GM19043 (cell line): ENCODE data around the gene CD72.
A peak's percentile ranks its signal among the peaks of the same experiment; 100 is the strongest.
"Not testable (repeated sequence)": the region's sequence is repeated elsewhere in the genome, so short reads cannot be mapped to it uniquely, and the experiment has no call there.

Experiments used
- ATAC-seq: cut with Tn5 transposase; IDR thresholded peaks from one replicate; pipeline ENCODE4 v1.9.1; 2021; ENCODE audit warnings: low read depth; ENCODE audit not compliant: unreplicated experiment

Gene CD72

GRCh38 chr9:35650341-35651158 is 32.3 kb upstream of the CD72 start, which contains the start of gene SIT1:
Gene SIT1, minus strand, starts transcription at chr9:35650931. Its CDS starts 78 bp downstream, at chr9:35650853.
- ATAC-seq = no peak

- ATAC-seq = no peak
Observed at GRCh38 chr9:35649431-35650340, 31.5 kb upstream of the CD72 start.

DNA sequence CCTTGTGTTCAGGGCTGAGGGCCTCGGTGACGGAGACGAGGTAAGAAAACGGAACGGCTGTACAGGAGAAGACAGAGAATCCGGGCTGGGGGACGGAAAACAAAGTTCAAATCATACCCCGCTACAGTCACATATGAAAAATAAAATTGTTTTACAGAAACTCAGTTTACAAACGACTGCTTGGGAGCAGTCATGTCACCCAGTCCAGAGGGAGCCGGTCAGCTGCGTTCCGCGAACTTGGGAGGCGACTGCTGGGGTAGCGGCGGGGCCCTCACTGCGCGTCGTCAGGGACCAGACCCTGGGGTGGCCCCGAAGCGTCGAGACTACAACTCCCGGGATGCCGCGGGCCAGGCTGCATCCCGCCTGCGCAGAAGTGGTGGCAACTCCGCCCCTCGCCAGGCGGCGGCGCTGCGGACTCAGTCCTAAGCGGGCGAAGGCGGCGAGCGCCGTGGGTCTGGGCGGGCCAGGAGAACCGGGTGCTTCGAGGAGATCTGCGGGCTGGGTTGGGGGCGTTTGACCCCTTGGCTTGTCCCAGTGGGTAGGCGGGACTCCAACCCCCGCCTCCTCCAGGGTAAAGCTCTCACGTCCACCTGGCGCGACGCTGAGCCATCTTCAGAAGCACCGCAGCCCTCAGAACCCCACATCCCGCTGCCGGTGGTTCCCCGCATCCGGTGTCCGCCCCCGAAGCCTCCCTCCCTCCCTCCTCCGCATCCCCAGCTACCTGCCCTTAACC is 28.5 kb upstream of the CD72 start:
- peak; percentile 71 for ATAC-seq

- no peak for ATAC-seq
Observed at GRCh38 chr9:35646153-35646532, 27.9 kb upstream of the CD72 start.

DNA sequence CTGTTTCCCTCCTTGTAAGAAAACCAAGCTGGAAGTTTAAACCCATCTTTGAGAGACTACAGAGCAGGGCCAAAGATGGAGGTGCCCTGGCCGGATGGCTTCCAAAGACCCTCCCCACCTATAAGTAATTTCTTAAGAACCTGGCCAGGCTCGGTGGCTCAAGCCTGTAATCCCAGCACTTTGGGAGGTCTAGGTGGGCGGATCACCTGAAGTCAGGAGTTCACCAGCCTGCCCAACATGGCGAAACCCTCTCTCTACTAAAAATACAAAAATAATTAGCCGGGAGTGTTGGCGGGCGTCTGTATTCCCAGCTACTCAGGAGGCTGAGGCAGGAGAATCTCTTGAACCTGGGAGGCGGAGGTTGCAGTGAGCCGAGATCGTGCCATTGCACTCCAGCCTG is 27.5 kb upstream of the CD72 start:
- ATAC-seq = not testable (repeated sequence)

GRCh38 chr9:35643046-35643445 is 24.8 kb upstream of the CD72 start:
- ATAC-seq = no peak

- ATAC-seq = not testable (repeated sequence)
Observed at GRCh38 chr9:35641478-35641877, 23.3 kb upstream of the CD72 start.

DNA sequence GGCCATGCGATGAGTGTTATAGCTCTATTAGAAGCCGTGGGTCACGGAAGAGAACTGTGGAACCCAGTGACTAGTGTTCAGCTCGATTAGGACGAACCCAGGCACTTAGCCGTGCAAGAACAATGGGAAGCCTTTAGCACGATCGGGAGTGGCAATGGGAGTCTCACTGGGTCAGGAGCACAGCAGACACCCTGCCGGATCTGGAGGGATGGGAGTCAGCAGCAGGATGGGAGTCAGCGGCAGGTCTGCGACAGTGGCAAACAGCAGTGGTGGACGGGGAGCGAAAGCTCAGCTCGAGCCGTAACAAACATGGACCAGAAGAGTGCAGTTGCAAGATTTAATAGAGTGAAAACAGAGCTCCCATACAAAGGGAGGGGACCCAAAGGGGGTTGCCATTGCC is 22.2 kb upstream of the CD72 start:
- not testable (repeated sequence) for ATAC-seq

DNA sequence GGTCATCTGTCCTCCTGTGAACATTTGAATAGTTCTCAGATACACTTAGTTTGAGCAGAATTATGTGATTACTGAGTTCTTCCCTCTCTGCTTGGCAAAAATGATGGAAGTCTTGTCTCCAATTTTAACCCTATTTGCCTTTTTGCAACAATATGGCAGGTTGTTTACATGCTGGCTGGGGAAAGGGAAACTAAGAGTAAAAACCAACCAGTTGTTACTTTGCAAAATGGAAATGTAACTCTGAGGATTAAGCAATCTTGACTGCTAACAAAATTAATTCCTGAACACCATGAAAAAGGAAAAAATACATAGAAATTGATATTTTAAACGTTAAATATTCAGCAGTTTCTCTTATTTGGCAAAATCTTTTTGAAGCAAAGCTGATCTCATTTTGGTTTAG is 21.4 kb upstream of the CD72 start:
- ATAC-seq = no peak

DNA sequence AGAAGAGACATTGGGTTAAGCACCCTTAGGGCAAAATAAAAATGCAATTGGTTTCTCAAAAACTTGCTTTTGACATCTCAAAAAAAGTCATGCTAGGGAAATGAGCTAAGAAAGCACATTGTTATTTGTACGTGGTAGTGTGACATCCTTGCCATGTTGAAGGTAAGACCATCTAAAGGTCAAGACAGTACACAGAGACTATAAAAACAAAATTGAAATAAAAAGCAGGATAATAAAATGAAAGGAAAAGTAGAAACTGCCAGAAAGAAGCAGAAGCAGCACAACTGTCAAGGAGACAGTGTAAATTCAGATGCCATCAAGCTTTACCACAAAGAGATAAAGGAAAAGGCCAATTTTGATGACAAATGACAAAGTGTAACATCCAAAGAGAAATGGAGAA is 21.0 kb upstream of the CD72 start:
- ATAC-seq = not testable (repeated sequence)

DNA sequence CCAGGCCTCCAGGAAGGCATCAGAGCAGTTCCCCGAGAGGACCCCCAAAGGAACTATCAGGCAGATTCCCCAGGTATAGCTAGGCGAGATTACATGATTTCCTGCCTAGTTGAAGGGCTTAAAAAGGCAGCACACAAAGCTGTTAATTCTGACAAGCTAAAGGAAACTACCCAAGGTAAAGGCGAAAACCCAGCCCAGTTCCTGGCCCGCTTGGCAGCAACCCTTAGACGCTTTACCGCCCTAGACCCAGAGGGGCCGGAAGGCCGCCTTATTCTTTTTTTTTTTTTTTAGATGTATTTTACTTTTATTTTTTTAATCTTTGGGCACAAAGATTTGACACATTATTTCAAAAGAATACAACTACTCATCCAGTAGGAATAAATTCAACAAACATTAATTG is 20.5 kb upstream of the CD72 start:
- not testable (repeated sequence) for ATAC-seq

DNA sequence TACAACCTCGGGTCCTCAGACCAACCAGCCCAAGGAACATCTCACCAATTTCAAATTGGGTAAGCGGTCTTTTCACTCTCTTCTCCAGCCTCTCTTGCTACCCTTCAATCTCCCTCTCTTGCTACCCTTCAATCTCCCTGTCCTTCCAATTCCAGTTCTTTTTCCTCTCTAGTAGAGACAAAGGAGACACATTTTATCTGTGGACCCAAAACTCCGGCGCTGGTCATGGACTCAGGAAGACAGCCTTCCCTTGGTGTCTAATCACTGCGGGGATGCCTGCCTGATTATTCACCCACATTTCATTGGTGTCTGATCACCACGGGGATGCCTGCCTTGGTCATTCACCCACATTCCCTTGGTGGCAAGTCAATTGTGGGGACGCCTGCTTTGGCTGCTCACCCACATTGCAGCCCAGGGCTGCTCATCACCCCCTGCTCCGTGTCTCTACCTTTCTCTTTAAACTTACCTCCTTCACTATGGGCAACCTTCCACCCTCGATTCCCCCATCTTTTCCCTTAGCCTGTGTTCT is 19.3 kb upstream of the CD72 start:
- not testable (repeated sequence) for ATAC-seq

DNA sequence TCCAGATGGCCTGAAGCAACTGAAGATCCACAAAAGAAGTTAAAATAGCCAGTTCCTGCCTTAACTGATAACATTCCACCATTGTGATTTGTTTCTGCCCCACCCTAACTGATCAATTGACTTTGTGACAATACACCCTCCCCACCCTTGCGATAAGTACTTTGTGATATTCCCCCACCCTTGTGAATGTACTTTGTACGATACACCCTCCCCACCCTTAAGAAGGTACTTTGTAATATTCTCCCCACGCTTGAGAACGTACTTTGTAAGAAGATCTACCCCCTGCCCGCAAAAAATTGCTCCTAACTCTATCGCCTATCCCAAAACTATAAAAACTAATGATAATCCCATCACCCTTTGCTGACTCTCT is 18.6 kb upstream of the CD72 start:
- ATAC-seq = not testable (repeated sequence)

GRCh38 chr9:35636135-35636876 is 18.1 kb upstream of the CD72 start:
- no peak for ATAC-seq

- ATAC-seq = no peak
Observed at GRCh38 chr9:35635730-35636129, 17.5 kb upstream of the CD72 start.

GRCh38 chr9:35629597-35629996 is 11.4 kb upstream of the CD72 start:
- no peak for ATAC-seq

- ATAC-seq = no peak
Observed at GRCh38 chr9:35628389-35628991, 10.3 kb upstream of the CD72 start.

DNA sequence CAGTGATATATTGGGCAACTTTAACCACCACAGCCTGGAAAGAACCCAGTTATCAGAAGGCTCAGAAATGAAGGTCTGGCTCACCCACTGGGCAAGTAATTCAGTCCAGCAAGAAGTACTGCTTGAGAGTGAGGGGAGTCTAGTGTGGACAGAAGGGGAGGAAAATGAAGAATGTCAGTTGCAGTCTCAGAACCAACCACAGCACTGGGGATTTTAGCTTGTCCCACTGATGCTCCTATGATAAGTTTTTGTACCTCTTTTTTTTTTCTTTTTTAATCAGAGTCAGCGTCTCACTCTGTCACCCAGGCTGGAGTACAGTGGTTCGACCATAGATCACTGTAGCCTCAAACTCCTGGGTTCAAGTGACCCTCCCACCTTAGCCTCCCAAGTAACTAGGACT is 9.4 kb upstream of the CD72 start:
- no peak for ATAC-seq

DNA sequence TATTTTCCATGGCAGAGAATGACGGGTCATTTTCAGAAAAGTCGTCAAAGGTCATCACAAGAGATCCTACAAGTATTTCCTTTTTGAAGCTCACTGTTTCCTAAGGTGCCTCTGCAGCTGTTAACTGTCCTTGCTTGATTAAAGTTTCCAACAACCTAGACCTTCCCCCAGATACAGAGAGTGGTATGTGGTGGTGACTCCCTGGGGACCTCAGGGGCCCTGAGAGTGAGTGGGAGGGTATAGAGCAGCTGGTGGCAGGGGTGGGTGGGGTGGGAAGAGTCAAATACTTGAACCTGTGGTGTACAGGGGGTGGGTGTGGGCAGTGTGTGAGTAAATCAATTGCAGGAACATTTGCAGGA is 1.6 kb upstream of the CD72 start:
- peak; percentile 50 for ATAC-seq
